Upper lobe of left lung (tissue), 6 donors: ENCODE data around the gene KRTAP9-6. TPM values are rescaled to one million over a fixed set of nuclear protein-coding genes. Genes with fewer than 3 reads are reported as not detected.

Experiments used
- ATAC-seq, 2 donors: fragments of 200-7000 bp; cut with Tn5 transposase; one replicate each; pipeline ENCODE4 v1.9.1; 2022; ENCODE audit warnings: mild to moderate bottlenecking in 2 of 2, moderate library complexity in 2 of 2; ENCODE audit not compliant: low FRiP score in 2 of 2
- DNase-seq, 2 donors: peaks; one replicate each; pipeline ENCODE4 v3.0.0-alpha.2; 2019 to 2020
- H3K27ac ChIP-seq, 4 donors: fragments of 200-600 bp; sonication (generic); one replicate each; pipeline ENCODE4 v1.5.1; 2016 to 2019
- H3K27me3 ChIP-seq, 4 donors: fragments of 200-600 bp; sonication (generic); one replicate each; pipeline ENCODE4 v1.5.1; 2017 to 2019
- H3K36me3 ChIP-seq, 4 donors: fragments of 200-600 bp; sonication (generic); one replicate each; pipeline ENCODE4 v1.5.1; 2016 to 2019
- H3K4me1 ChIP-seq, 4 donors: fragments of 200-600 bp; sonication (generic); one replicate each; pipeline ENCODE4 v1.5.1; 2018 to 2019
- H3K4me3 ChIP-seq, 4 donors: fragments of 200-600 bp; sonication (generic); one replicate each; pipeline ENCODE4 v1.5.1; 2017 to 2019; ENCODE audit warnings: mild to moderate bottlenecking in 2 of 4, moderate library complexity in 1 of 4
- H3K9me3 ChIP-seq, 4 donors: fragments of 200-600 bp; sonication (generic); one replicate each; pipeline ENCODE4 v1.5.1; 2018 to 2019
- EP300 ChIP-seq, 4 donors: sonication (generic); formaldehyde crosslinking; IDR thresholded peaks; one replicate each; pipeline ENCODE4 v1.5.1; 2017; ENCODE audit warnings: antibody characterized with exemption in 4 of 4, control low read depth in 2 of 4
- POLR2A ChIP-seq, 4 donors: fragments of 450-650 bp; IDR thresholded peaks; one replicate each; pipeline ENCODE4 v1.5.1; 2016 to 2017; ENCODE audit warnings: antibody characterized with exemption in 4 of 4, mild to moderate bottlenecking in 2 of 4
- POLR2AphosphoS5 ChIP-seq, 2 donors: sonication (generic); formaldehyde crosslinking; IDR thresholded peaks; one replicate each; pipeline ENCODE4 v1.5.1; 2017; ENCODE audit warnings: antibody characterized with exemption in 2 of 2
- WGBS, 2 donors: methylation state at CpG; one replicate each; pipeline ENCODE4 v1.1.5; 2017 to 2018; 5-methylcytosine and 5-hydroxymethylcytosine counted together
- total RNA-seq, 6 donors: library from RNA; depleted of rRNA in 4 of 6; stranded (reverse); fragments of >200 nt in 4 of 6; gene quantifications; one replicate each; pipeline versions ENCODE4 v1.1.0 to v1.2.1, GENCODE V29; 2016 to 2021
- TF ChIP-seq, protein P1 (sequence below), 6 experiments: fragments of 450-650 bp in 4 of 6; fragments of 200-600 bp in 2 of 6; sonication (generic) in 2 of 6; IDR thresholded peaks; one replicate each; pipeline ENCODE4 v1.5.1; 2016 to 2019; ENCODE audit warnings: antibody characterized with exemption in 6 of 6
- donor health status: DM: no; HTN: no; CAD: no; lungs with moderate emphysema.
- donor health status: DM: no; HTN: yes; CAD: no; lungs with severe emphysema.

KRTAP9-6 gene
- total RNA-seq, 6 donors from 2014 or later = not detected

DNA sequence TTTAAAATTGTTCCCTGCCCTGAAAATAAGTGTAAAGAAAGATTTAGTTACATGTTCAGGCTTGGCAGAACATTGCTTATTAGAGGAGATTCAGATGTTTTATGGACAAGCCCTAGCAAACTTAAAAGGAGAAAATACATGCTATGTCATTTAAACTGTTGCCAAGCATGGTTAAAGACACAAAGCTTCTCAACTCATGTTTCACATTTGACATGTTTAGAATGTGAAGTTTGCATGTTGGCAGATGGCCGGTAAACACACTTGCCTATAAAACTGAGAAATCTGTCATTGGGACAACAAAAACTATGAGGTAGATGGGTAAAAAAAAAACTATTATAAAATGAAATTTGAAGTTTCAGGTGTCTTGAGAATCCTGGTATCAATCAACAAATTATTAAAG lies 31.7 kb downstream of the KRTAP9-6 start:
- H3K9me3 ChIP-seq = no peaks in the 10 kb centered on the region
- no peaks in the 10 kb centered on the region for H3K27me3 ChIP-seq
- H3K4me3 ChIP-seq = no peak overlapping the region
- no peaks in the 10 kb centered on the region for H3K36me3 ChIP-seq
- H3K4me1 ChIP-seq = no peaks in the 10 kb centered on the region
- ATAC-seq (no peak), DNase-seq (no peak)
- H3K27ac ChIP-seq = no peak overlapping the region
- TF ChIP-seq POLR2A (IDR thresholded peaks at IDR 0.05) = no peak
- TF ChIP-seq POLR2AphosphoS5 (IDR thresholded peaks at IDR 0.05) = no peak
- TF ChIP-seq EP300 (IDR thresholded peaks at IDR 0.05) = no peak
- TF ChIP-seq, protein P1, sequence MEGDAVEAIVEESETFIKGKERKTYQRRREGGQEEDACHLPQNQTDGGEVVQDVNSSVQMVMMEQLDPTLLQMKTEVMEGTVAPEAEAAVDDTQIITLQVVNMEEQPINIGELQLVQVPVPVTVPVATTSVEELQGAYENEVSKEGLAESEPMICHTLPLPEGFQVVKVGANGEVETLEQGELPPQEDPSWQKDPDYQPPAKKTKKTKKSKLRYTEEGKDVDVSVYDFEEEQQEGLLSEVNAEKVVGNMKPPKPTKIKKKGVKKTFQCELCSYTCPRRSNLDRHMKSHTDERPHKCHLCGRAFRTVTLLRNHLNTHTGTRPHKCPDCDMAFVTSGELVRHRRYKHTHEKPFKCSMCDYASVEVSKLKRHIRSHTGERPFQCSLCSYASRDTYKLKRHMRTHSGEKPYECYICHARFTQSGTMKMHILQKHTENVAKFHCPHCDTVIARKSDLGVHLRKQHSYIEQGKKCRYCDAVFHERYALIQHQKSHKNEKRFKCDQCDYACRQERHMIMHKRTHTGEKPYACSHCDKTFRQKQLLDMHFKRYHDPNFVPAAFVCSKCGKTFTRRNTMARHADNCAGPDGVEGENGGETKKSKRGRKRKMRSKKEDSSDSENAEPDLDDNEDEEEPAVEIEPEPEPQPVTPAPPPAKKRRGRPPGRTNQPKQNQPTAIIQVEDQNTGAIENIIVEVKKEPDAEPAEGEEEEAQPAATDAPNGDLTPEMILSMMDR (IDR thresholded peaks at IDR 0.05) = no peak
- 53 to 70% methylated on average over 1 of the region's 1 CpG for WGBS, 2 donors

DNA sequence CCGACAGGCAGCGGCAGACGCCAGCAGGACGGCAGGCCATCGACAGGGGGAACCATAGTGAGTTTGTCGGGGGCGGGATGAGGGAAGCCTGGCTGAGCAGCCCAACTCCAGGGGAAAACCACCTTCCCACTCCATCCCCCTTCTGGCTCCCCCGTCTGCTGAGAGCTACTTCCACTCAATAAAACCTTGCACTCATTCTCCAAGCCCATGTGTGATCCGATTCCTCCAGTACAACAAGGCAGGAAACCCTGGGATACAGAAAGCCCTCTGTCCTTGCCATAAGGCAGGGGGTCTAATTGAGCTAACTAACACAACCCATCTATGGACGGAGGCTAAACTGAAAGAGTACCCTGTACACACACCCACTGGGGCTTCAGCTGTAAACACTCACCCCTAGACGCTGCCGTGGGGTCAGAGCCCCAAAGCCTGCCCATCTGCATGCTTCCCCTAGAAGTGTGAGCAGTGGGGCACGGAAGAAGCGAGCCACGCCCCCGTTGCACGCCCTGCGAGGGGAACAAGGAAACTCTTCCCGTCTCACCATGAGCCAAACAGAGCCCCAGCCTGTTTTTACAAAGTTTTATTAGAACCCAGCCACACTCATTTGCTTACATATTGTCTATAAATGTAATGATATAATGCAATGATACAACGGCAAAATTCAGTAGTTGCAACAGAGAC lies 33.4 kb downstream of the KRTAP9-6 start:
- H3K27ac ChIP-seq = no peak overlapping the region
- H3K27me3 ChIP-seq = no peaks in the 10 kb centered on the region
- no peak overlapping the region for H3K4me3 ChIP-seq
- no peak for TF ChIP-seq POLR2A (IDR thresholded peaks at IDR 0.05)
- TF ChIP-seq POLR2AphosphoS5 (IDR thresholded peaks at IDR 0.05) = no peak
- no peak for TF ChIP-seq EP300 (IDR thresholded peaks at IDR 0.05)
- TF ChIP-seq, protein P1 (IDR thresholded peaks at IDR 0.05) = no peak
- DNase-seq = peak in 1 of 2 donors; percentile 50
- H3K36me3 ChIP-seq = no peaks in the 10 kb centered on the region
- H3K4me1 ChIP-seq = no peaks in the 10 kb centered on the region
- no peaks in the 10 kb centered on the region for H3K9me3 ChIP-seq
- no peak for ATAC-seq
- WGBS, 2 donors = 90 to 93% methylated on average over 20 of the region's 20 CpGs

DNA sequence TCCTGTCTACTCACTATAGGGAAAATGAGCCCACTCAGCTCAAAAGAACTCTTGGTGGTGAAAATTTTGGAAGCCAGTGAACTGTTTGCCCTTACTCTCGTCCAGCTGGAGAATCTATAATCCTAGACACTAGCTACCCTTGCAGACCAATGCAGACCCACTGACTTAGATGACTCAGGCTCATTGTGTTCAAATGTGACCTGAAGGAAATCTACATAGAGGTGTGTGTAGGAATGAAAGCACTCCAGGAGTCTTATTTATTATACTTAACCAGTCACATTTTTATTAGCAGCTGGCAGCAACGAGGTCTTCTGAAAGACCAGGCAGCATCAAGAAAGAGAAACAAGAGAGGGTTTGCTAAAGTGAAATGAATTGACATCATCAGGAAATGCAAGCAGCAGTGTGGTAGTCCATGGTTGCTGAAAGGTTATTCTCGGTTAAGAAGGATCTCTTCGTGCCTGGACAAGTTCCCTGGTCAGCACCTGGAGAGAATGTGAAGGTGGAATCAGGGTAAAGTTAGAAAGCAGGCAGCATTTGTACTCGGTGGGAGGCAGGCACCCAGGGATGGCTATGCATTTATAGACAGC lies 36.1 kb downstream of the KRTAP9-6 start:
- no peaks in the 10 kb centered on the region for H3K9me3 ChIP-seq
- DNase-seq (no peak), ATAC-seq (no peak)
- H3K27ac ChIP-seq = no peak overlapping the region
- 71 to 76% methylated on average over 5 of the region's 5 CpGs for WGBS, 2 donors
- no peaks in the 10 kb centered on the region for H3K36me3 ChIP-seq
- no peaks in the 10 kb centered on the region for H3K4me1 ChIP-seq
- H3K4me3 ChIP-seq = no peak overlapping the region
- TF ChIP-seq POLR2A (IDR thresholded peaks at IDR 0.05) (no peak), EP300 (IDR thresholded peaks at IDR 0.05) (no peak), POLR2AphosphoS5 (IDR thresholded peaks at IDR 0.05) (no peak)
- TF ChIP-seq, protein P1 (IDR thresholded peaks at IDR 0.05) = no peak
- H3K27me3 ChIP-seq = no peaks in the 10 kb centered on the region

DNA sequence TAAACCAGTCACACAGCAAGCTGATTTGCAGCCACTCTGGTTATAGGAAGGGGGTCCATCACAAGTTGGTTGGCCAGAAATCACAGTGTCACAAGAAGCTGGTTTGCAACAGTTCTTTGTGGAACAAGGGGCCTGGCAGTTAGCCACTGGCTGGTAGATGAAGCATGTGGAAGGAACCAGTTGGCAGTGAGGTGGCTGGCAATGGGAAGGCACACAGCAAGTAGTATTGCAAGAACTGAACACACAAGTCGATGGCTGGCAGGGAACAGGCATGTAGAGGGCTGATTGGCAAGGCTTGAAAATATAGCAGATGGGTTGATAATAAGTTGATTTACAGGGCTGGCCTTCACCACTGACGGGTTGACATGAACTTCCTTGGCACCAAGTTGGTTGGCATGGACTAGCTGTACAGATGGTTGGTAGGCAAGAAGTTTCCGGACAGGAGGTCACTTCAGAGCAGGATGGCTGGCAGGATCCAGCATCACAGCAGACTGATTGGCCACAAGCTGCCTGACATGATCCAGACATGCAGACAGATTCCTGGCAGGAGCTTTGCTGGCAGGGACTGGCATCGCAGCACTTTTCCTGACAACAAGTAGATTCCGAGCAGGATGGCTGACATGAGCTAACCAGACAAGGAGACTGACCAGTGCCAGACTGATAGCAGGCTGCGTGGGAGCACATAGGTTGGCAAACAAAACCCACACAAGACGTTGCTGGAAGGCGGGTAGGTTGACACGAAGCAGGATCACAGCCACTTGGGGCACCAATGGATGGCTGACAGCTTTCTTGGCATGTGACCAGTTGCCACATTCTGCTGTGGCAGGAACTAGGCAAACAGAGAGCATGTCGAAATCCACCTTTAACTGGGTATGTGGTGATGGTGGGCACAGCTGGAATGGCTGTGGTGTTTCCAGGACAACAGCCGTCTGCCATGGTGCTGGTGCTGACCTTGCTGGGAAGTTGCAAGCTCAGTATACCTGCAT lies 37.0 kb downstream of the KRTAP9-6 start, which contains the start of gene KRTAP29-1:
TSS of gene KRTAP29-1 (minus strand) at position 936 of the 986 bp plus-strand sequence. CDS start at position 936, 0 bp downstream.
- no peaks in the 10 kb centered on the region for H3K27me3 ChIP-seq
- no peak within 1 kb of the TSS for H3K4me3 ChIP-seq
- H3K9me3 ChIP-seq = no peaks in the 10 kb centered on the region
- H3K27ac ChIP-seq = no peak within 1 kb of the TSS
- ATAC-seq (no peak), DNase-seq (no peak)
- TF ChIP-seq EP300 (IDR thresholded peaks at IDR 0.05) (no peak), POLR2A (IDR thresholded peaks at IDR 0.05) (no peak), POLR2AphosphoS5 (IDR thresholded peaks at IDR 0.05) (no peak)
- TF ChIP-seq, protein P1 (IDR thresholded peaks at IDR 0.05) = no peak
- no peaks in the 10 kb centered on the region for H3K4me1 ChIP-seq
- WGBS, 2 donors = 55 to 63% methylated on average over 9 to 11 of the region's 11 CpGs
- no peaks in the 10 kb centered on the region for H3K36me3 ChIP-seq
